Endothelial cell of umbilical vein (primary cell): Measurements from ENCODE around the gene TRNP1. TPM values are rescaled to one million over a fixed set of nuclear protein-coding genes. Genes with fewer than 3 reads are reported as not detected.

Experiments
- BruUV-seq: library from RNA; stranded (reverse); fragments of 400-500 nt; replicated peaks from 2 replicates; lab custom pipeline; 2021; lab: Mats Ljungman, UMichigan
- CTCF ChIA-PET: fragments of 300-600, 350-600 bp; sonication (Branson Sonifier 250); formaldehyde crosslinking; loops from one replicate; lab custom pipeline; 2021; ENCODE audit warnings: antibody characterized with exemption, inconsistent platforms; lab: Charles Lee
- POLR2A ChIA-PET: fragments of 300-600, 350-600 bp; sonication (Branson Sonifier 250); formaldehyde crosslinking; loops from one replicate; lab custom pipeline; 2021; ENCODE audit warnings: antibody characterized with exemption, inconsistent platforms; lab: Charles Lee
- DNase-seq: peaks from one replicate; pipeline ENCODE4 v3.0.0-alpha.2; 2011; ENCODE audit warnings: low read depth, low spot score
- FAIRE-seq: peaks from 2 replicates; lab custom pipeline; 2011; peaks lifted over from hg19 to GRCh38; lab: Jason Lieb, UNC
- H2AFZ ChIP-seq: 2 replicates; pipeline ENCODE4 v1.6.0; 2012; ENCODE audit warnings: low read depth, low read length, control low read depth, inconsistent platforms
- H3K27ac ChIP-seq: 2 replicates; pipeline ENCODE4 v1.5.1; 2011; ENCODE audit warnings: low read depth, mild to moderate bottlenecking, control low read depth, low read length, moderate library complexity; ENCODE audit not compliant: insufficient read depth
- H3K27me3 ChIP-seq, 2 experiments: 2 replicates each; pipeline versions ENCODE4 v1.6.0 to v1.6.1; 2011; ENCODE audit warnings: low read length in 2 of 2, mixed read lengths in 1 of 2; ENCODE audit not compliant: control insufficient read depth in 2 of 2, insufficient read depth in 2 of 2
- H3K36me3 ChIP-seq, 2 experiments: 2 replicates in 1 of 2; 3 replicates in 1 of 2; pipeline ENCODE4 v1.5.1; 2011; ENCODE audit warnings: low read length in 2 of 2, mild to moderate bottlenecking in 1 of 2, moderate library complexity in 1 of 2; ENCODE audit not compliant: control insufficient read depth in 2 of 2, insufficient read depth in 2 of 2; ENCODE audit errors: extremely low read depth in 1 of 2
- H3K4me1 ChIP-seq: 3 replicates; pipeline ENCODE4 v1.5.1; 2011; ENCODE audit warnings: mild to moderate bottlenecking, low read length; ENCODE audit not compliant: control insufficient read depth, insufficient read depth; ENCODE audit errors: extremely low read depth
- H3K4me2 ChIP-seq: 2 replicates; pipeline ENCODE4 v1.6.1; 2011; ENCODE audit warnings: low read length, control low read depth, mixed read lengths; ENCODE audit not compliant: insufficient read depth
- H3K4me3 ChIP-seq, 3 experiments: fragments of 200-600 bp in 1 of 3; sonication (generic), shearing (Covaris generic) in 1 of 3; replicated peaks in 1 of 3; 2 replicates each; pipeline ENCODE4 v1.5.1; 2011 to 2016; ENCODE audit warnings: control low read depth in 3 of 3, low read length in 3 of 3, mild to moderate bottlenecking in 2 of 3, inconsistent platforms in 1 of 3, low read depth in 1 of 3, moderate library complexity in 1 of 3; ENCODE audit not compliant: insufficient read depth in 1 of 3
- H3K79me2 ChIP-seq: 2 replicates; pipeline ENCODE4 v1.6.0; 2012; ENCODE audit warnings: low read length, inconsistent platforms; ENCODE audit not compliant: control insufficient read depth, insufficient read depth
- H3K9ac ChIP-seq: replicated peaks from 2 replicates; pipeline ENCODE3; 2011; ENCODE audit warnings: low read length, control low read depth; ENCODE audit not compliant: insufficient read depth; ENCODE audit errors: extremely low read depth
- H3K9me1 ChIP-seq: replicated peaks from 3 replicates; pipeline ENCODE4 v1.6.0; 2011; ENCODE audit warnings: mild to moderate bottlenecking, low read length; ENCODE audit not compliant: control insufficient read depth, insufficient read depth; ENCODE audit errors: extremely low read depth
- H3K9me3 ChIP-seq: replicated peaks from 2 replicates; pipeline ENCODE4 v1.5.1; 2012; ENCODE audit warnings: low read length, inconsistent platforms; ENCODE audit not compliant: control insufficient read depth, insufficient read depth
- H4K20me1 ChIP-seq: replicated peaks from 2 replicates; pipeline ENCODE3; 2011; ENCODE audit warnings: mild to moderate bottlenecking, low read length; ENCODE audit not compliant: control insufficient read depth, insufficient read depth; ENCODE audit errors: extremely low read depth
- CTCF ChIP-seq, 2 donors: IDR thresholded peaks; 1 replicate in 1 of 2; 2 replicates in 1 of 2; pipeline ENCODE4 v1.5.1; 2011; ENCODE audit warnings: low read length in 2 of 2, mild to moderate bottlenecking in 2 of 2, moderate library complexity in 2 of 2, control low read depth in 1 of 2, inconsistent platforms in 1 of 2, low read depth in 1 of 2; ENCODE audit not compliant: insufficient read depth in 1 of 2; ENCODE audit errors: extremely low read depth in 1 of 2
- EZH2 ChIP-seq: IDR thresholded peaks from 2 replicates; pipeline ENCODE4 v1.6.1; 2012; ENCODE audit warnings: borderline replicate concordance, low read depth, mild to moderate bottlenecking, moderate library complexity, low read length, inconsistent platforms; ENCODE audit not compliant: severe bottlenecking
- FOS ChIP-seq: IDR thresholded peaks from 2 replicates; pipeline ENCODE4 v1.6.1; 2011; ENCODE audit warnings: mild to moderate bottlenecking, low read length, moderate library complexity, borderline replicate concordance; ENCODE audit not compliant: insufficient read depth
- GATA2 ChIP-seq: IDR thresholded peaks from 2 replicates; pipeline ENCODE4 v1.7.0; 2011; ENCODE audit warnings: low read depth, mild to moderate bottlenecking, moderate library complexity, mixed read lengths, low read length; ENCODE audit not compliant: insufficient read length, insufficient read depth
- JUN ChIP-seq: IDR thresholded peaks from 2 replicates; pipeline ENCODE4 v1.6.1; 2011; ENCODE audit warnings: borderline replicate concordance, low read depth; ENCODE audit not compliant: insufficient read length, insufficient read depth
- MAX ChIP-seq: IDR thresholded peaks from 2 replicates; pipeline ENCODE4 v1.6.1; 2011; ENCODE audit not compliant: insufficient read depth, insufficient read length
- MYC ChIP-seq: IDR thresholded peaks from one replicate; pipeline ENCODE4 v1.6.1; 2011; ENCODE audit warnings: mild to moderate bottlenecking, low read depth, low read length
- POLR2A ChIP-seq: IDR thresholded peaks from 2 replicates; pipeline ENCODE4 v1.6.1; 2012; ENCODE audit warnings: low read depth, mild to moderate bottlenecking, control low read depth, low read length
- POLR2AphosphoS5 ChIP-seq: IDR thresholded peaks from 2 replicates; pipeline ENCODE4 v1.6.1; 2012; ENCODE audit warnings: low read depth, mild to moderate bottlenecking, control low read depth, low read length, moderate library complexity; ENCODE audit not compliant: insufficient read depth
- dilution Hi-C: fragments of 300-500 bp; cut with MboI; formaldehyde crosslinking; loops from one replicate; pipeline ENCODE4 v1.15.0; 2019; ENCODE audit warnings: low sequenced_read_pairs; ENCODE audit not compliant: extremely low pct_ligation_motif_present
- intact Hi-C: fragments of 100-400 bp; cut with micrococcal nuclease; formaldehyde crosslinking; loops from one replicate; pipeline ENCODE4 v1.10.0; 2022
- polyA plus RNA-seq, 4 experiments: library from polyadenylated mRNA; depleted of rRNA in 3 of 4; stranded (reverse) in 3 of 4; unstranded in 1 of 4; fragments of >200 nt; gene quantifications; 2 replicates each; pipeline versions ENCODE4 v1.2.1 to v1.2.3, GENCODE V29; 2011 to 2012; ENCODE audit warnings: missing spikeins in 1 of 4
- total RNA-seq: library from RNA; stranded (reverse); gene quantifications from 2 replicates; pipeline ENCODE4 v1.2.3, GENCODE V29; 2021

The TRNP1 gene
- total and polyA plus RNA-seq, 2 donors (not counting 3 experiments of a cell fraction or from before 2014, with no cell fraction given), result 5.9 to 20.5 TPM

GRCh38 chr1:27015260-27015659 is 21.8 kb downstream of the TRNP1 start:
- dilution Hi-C loops, result no loop called here

More at GRCh38 chr1:27015260-27015659, 21.8 kb downstream of the TRNP1 start:
- no peak overlapping the region for H2AFZ ChIP-seq
- DNase-seq, result no peak
- CTCF ChIA-PET, result no interaction called here
- no peaks in the 10 kb centered on the region for H3K79me2 ChIP-seq
- H3K4me1 ChIP-seq, result peaks cover 11% of the 10 kb centered on the region
- H4K20me1 ChIP-seq, result no peaks in the 10 kb centered on the region
- H3K27me3 ChIP-seq, result no peaks in the 10 kb centered on the region
- no TSS peak for BruUV-seq
- no peak overlapping the region for H3K9ac ChIP-seq
- H3K36me3 ChIP-seq, result no peaks in the 10 kb centered on the region
- POLR2A ChIA-PET, result no interaction called here
- no peak overlapping the region for H3K4me3 ChIP-seq
- no peaks in the 10 kb centered on the region for H3K9me3 ChIP-seq
- no peaks in the 10 kb centered on the region for H3K9me1 ChIP-seq
- FAIRE-seq, result no peak
- intact Hi-C loops, result no loop called here
- TF ChIP-seq MAX (no peak), CTCF (IDR thresholded peaks at IDR 0.05; ENCODE audit: extremely low read depth in 1 of 2, insufficient read depth in 1 of 2, low read depth in 1 of 2, low read length in 2 of 2) (no peak), MYC (no peak), FOS (no peak), POLR2AphosphoS5 (no peak), POLR2A (no peak), JUN (no peak), EZH2 (no peak), GATA2 (no peak)
- H3K4me2 ChIP-seq, result no peak overlapping the region
- H3K27ac ChIP-seq, result no peak overlapping the region
